Activated CD8-positive, alpha-beta T cell treated with anti-CD3 and anti-CD28 coated beads for 36 hours (primary cell): ENCODE results near the gene LCA5L. TPM values are rescaled to one million over a fixed set of nuclear protein-coding genes. Genes with fewer than 3 reads are reported as not detected.

Experiments
- ATAC-seq: fragments of 200-7000 bp; cut with Tn5 transposase; one replicate; pipeline ENCODE4 v1.10.0; 2021; ENCODE audit warnings: mild to moderate bottlenecking, moderate library complexity
- CTCF ChIA-PET: fragments of 350-600 bp; sonication (Branson Sonifier 250); formaldehyde crosslinking; loops from one replicate; lab custom pipeline; 2021; ENCODE audit warnings: antibody characterized with exemption; lab: Charles Lee
- POLR2A ChIA-PET: fragments of 350-600 bp; sonication (Branson Sonifier 250); formaldehyde crosslinking; loops from one replicate; lab custom pipeline; 2021; ENCODE audit warnings: antibody characterized with exemption; lab: Charles Lee
- DNase-seq: peaks from one replicate; pipeline ENCODE4 v3.0.0-alpha.2; 2020
- H3K27ac Mint-ChIP-seq: one replicate; pipeline ENCODE4 v1.8.0; 2021; ENCODE audit warnings: mild to moderate bottlenecking, mixed read lengths
- H3K27me3 Mint-ChIP-seq: one replicate; pipeline ENCODE4 v1.8.0; 2021; ENCODE audit warnings: mixed read lengths
- H3K36me3 Mint-ChIP-seq: one replicate; pipeline ENCODE4 v1.8.0; 2021; ENCODE audit warnings: low read depth, mixed read lengths
- H3K4me1 Mint-ChIP-seq: one replicate; pipeline ENCODE4 v1.8.0; 2021; ENCODE audit warnings: low read depth, mixed read lengths
- H3K4me3 Mint-ChIP-seq: one replicate; pipeline ENCODE4 v1.8.0; 2021; ENCODE audit warnings: mild to moderate bottlenecking, moderate library complexity, mixed read lengths
- H3K9me3 Mint-ChIP-seq: one replicate; pipeline ENCODE4 v1.8.0; 2021; ENCODE audit warnings: mixed read lengths
- intact Hi-C: fragments of 100-400 bp; cut with micrococcal nuclease; formaldehyde crosslinking; loops from one replicate; pipeline ENCODE4 v1.10.0; 2022
- total RNA-seq, 2 experiments: library from RNA; stranded (reverse); gene quantifications; one replicate each; pipeline ENCODE4 v1.2.3, GENCODE V29; 2021
- TF ChIP-seq, protein P1 (sequence below): fragments of 200-600 bp; IDR thresholded peaks from one replicate; pipeline ENCODE4 v1.8.0; 2022; ENCODE audit warnings: antibody characterized with exemption, mild to moderate bottlenecking

LCA5L gene
- total RNA-seq, 2 experiments from 2014 or later, result 0.36 TPM; not detected in 1

DNA sequence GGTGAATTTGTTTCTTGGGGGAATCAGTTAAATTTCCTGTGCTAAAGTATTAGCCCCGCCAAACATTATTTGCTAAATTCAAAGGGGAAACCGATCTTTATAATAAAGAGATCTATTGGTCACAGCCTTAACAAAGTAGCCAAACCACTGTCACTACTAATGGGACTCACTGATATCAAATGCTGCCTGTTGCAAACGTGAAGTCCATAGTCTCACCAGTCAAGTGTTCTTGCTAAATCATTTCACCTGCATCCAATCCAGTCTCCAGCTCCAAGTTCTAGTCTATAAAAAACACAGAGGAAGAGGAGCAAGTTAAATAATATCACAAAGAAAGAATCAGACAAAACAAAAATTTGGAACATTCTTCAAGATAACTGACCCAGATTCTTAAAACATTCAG is 36.3 kb upstream of the LCA5L start:
- no peaks in the 10 kb centered on the region for H3K27me3 Mint-ChIP-seq
- H3K9me3 Mint-ChIP-seq, result no peaks in the 10 kb centered on the region
- ChIA-PET CTCF (no interaction called here), POLR2A (no interaction called here)
- H3K4me1 Mint-ChIP-seq, result no peaks in the 10 kb centered on the region
- H3K4me3 Mint-ChIP-seq, result no peak overlapping the region
- DNase-seq, result no peak
- no peak for ATAC-seq
- TF ChIP-seq, protein P1, sequence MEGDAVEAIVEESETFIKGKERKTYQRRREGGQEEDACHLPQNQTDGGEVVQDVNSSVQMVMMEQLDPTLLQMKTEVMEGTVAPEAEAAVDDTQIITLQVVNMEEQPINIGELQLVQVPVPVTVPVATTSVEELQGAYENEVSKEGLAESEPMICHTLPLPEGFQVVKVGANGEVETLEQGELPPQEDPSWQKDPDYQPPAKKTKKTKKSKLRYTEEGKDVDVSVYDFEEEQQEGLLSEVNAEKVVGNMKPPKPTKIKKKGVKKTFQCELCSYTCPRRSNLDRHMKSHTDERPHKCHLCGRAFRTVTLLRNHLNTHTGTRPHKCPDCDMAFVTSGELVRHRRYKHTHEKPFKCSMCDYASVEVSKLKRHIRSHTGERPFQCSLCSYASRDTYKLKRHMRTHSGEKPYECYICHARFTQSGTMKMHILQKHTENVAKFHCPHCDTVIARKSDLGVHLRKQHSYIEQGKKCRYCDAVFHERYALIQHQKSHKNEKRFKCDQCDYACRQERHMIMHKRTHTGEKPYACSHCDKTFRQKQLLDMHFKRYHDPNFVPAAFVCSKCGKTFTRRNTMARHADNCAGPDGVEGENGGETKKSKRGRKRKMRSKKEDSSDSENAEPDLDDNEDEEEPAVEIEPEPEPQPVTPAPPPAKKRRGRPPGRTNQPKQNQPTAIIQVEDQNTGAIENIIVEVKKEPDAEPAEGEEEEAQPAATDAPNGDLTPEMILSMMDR, result no peak
- no peak overlapping the region for H3K27ac Mint-ChIP-seq
- H3K36me3 Mint-ChIP-seq, result no peaks in the 10 kb centered on the region
- intact Hi-C loops, result no loop called here

DNA sequence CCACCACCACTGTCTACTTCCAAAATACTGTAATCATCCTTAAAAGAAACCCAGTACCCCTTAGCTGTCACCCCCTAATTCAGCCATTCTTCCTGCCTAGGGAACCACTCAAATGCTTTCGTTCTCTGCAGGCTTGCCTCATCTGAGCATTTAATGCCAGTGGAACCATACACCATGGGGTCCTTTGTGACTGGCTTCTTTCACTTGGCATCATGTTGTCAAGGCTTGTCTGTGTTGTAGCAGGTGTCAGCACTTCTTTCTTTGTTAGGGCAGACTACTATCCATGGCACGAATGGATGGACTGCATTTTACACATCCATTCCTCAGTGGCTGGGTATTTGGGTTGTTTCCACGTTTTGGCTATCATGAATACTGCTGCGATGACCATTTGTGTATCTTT is 34.7 kb upstream of the LCA5L start:
- Mint-ChIP-seq H3K27ac (no peak overlapping the region), H3K4me1 (no peaks in the 10 kb centered on the region), H3K9me3 (no peaks in the 10 kb centered on the region), H3K27me3 (no peaks in the 10 kb centered on the region), H3K36me3 (no peaks in the 10 kb centered on the region), H3K4me3 (no peak overlapping the region)
- intact Hi-C loops, result no loop called here
- DNase-seq, result no peak
- TF ChIP-seq, protein P1, result no peak
- ChIA-PET CTCF (no interaction called here), POLR2A (no interaction called here)
- ATAC-seq, result no peak

DNA sequence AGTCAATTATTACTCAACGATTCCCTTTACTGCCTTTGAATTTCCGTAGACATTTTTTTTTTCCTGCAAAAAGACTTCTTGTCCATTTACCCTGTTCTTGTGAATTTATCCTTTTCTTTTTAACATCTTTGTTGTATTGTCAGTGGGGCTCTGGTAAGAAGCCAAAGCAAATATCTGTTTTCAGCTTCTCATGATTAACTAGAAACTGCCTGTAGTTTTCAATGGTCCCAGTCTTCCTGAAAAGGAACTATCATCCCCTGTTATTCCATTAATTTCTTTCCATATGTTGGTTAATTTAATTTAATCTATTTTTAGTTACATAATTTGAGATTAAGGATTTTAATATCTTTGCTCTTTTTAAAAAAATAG is 34.2 kb upstream of the LCA5L start:
- no peaks in the 10 kb centered on the region for H3K9me3 Mint-ChIP-seq
- H3K4me1 Mint-ChIP-seq, result no peaks in the 10 kb centered on the region
- no peaks in the 10 kb centered on the region for H3K36me3 Mint-ChIP-seq
- H3K27ac Mint-ChIP-seq, result no peak overlapping the region
- TF ChIP-seq, protein P1, result no peak
- DNase-seq (no peak), ATAC-seq (no peak)
- ChIA-PET CTCF (no interaction called here), POLR2A (no interaction called here)
- intact Hi-C loops, result no loop called here
- H3K4me3 Mint-ChIP-seq, result no peak overlapping the region
- H3K27me3 Mint-ChIP-seq, result no peaks in the 10 kb centered on the region

DNA sequence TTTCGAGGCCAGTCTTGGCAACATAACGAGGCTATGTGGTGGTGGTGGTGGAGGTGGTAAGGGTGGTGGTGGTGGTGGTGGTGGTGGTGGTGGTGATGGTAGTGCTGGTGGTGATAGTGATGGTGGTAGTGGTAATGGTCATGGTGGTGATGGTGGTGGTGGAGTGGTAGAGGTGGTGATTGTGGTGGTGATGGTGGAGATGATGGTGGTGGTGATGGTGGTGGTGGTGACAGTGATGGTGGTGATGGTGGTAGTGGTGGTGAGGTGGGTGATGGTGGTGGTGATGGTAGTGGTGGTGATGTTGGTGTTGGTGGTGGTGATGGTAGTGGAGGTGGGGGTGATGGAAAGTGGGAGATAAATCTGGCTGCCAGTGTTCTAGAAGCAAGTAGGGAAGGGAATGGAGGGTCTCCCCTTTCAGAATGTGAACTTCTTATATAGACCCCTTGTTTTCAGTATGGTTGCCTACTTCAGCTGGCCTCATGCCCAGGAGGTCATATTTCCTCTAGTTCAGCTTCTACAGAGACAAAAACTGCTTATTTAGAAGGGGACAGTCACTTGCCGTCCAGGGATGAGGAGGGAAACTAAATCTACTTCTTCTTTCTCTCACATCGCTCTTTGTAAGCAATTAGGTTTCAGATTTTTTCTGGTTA is 33.7 kb upstream of the LCA5L start:
- ChIA-PET CTCF (no interaction called here), POLR2A (no interaction called here)
- H3K27ac Mint-ChIP-seq, result no peak overlapping the region
- no peaks in the 10 kb centered on the region for H3K36me3 Mint-ChIP-seq
- no peak for ATAC-seq
- DNase-seq, result no peak
- H3K27me3 Mint-ChIP-seq, result no peaks in the 10 kb centered on the region
- intact Hi-C loops, result no loop called here
- no peaks in the 10 kb centered on the region for H3K9me3 Mint-ChIP-seq
- H3K4me1 Mint-ChIP-seq, result no peaks in the 10 kb centered on the region
- no peak overlapping the region for H3K4me3 Mint-ChIP-seq
- TF ChIP-seq, protein P1, result no peak

DNA sequence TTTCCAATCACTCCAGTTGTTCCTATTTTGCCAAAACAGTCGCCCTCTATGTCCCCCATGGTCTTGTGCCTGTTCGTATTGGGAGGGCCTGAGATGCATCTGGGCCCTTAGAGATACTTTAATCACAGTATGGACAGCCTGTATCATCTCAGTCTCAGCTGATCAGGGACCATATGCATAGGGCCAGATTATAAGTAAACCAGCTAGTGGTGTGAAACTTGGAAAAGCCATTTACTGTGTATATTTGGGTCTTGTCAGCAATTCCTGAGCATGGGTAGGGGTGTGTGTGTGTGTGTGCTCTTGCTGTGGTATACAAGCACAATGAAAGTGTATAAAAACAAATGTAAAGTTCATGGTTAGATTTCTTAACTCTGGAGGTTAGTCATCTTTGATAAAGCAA is 29.0 kb upstream of the LCA5L start:
- no peaks in the 10 kb centered on the region for H3K36me3 Mint-ChIP-seq
- TF ChIP-seq, protein P1, result no peak
- CTCF ChIA-PET, result interaction anchor here (1.3 kb wide), 1 partner anchor 44 kb away, joined by 5 read pairs; no protein-coding TSS in a partner anchor

More for the DNA sequence above, 29.0 kb upstream of the LCA5L start:
- H3K4me1 Mint-ChIP-seq, result no peaks in the 10 kb centered on the region
- H3K27ac Mint-ChIP-seq, result no peak overlapping the region
- POLR2A ChIA-PET, result no interaction called here
- no peak for ATAC-seq
- no peaks in the 10 kb centered on the region for H3K9me3 Mint-ChIP-seq
- no peak for DNase-seq
- no peak overlapping the region for H3K4me3 Mint-ChIP-seq
- no peaks in the 10 kb centered on the region for H3K27me3 Mint-ChIP-seq
- intact Hi-C loops, result no loop called here
